ENCODE results near the gene ERVW-1.

Gene ERVW-1

DNA sequence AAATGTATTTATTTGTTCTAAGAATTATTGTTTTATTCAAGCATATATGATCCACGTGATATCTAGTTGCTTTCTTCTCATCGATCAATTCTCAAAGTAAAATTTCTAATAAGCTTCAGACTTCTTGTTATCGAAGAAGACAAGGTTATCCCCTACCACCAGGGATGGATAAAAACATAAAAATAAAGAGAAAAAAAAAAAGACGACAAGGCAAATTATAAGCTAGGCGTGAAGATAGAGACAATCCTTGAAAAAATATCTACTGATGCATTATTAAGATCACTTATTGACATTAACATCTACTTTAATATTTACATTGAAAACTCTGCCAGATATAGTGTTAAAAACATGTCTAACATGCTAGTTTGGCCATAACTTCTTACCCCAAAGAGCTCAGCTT, 31.2 kb upstream of the ERVW-1 start:
- ChIA-PET POLR2A (no interaction called here), CTCF (no interaction called here)
- peaks cover 37 to 43% of the 10 kb centered on the region in 2 experiments for H3K36me3 ChIP-seq (ENCODE audit: control insufficient read depth in 2 of 2, insufficient read depth in 1 of 2, low read length in 2 of 2)
- H3K9me3 ChIP-seq (ENCODE audit: control insufficient read depth, insufficient read depth, low read depth, low read length), result no peaks in the 10 kb centered on the region
- TF ChIP-seq ZNF248 (tag by site-specific recombination; IDR thresholded peaks at IDR 0.05) (no peak), ZNF561 (tag by site-specific recombination; IDR thresholded peaks at IDR 0.05; ENCODE audit: borderline replicate concordance) (no peak), ZNF202 (tag by site-specific recombination; IDR thresholded peaks at IDR 0.05; ENCODE audit: borderline replicate concordance) (no peak), ZNF610 (tag by site-specific recombination; IDR thresholded peaks at IDR 0.05; ENCODE audit: borderline replicate concordance) (no peak), MYNN (tag by site-specific recombination; IDR thresholded peaks at IDR 0.05; ENCODE audit: borderline replicate concordance) (no peak), ZNF473 (tag by site-specific recombination; IDR thresholded peaks at IDR 0.05) (no peak), OVOL3 (tag by site-specific recombination; IDR thresholded peaks at IDR 0.05) (no peak), SP3 (tag by site-specific recombination; IDR thresholded peaks at IDR 0.05) (no peak), ZNF785 (tag by site-specific recombination; IDR thresholded peaks at IDR 0.05) (no peak), GFI1B (tag by site-specific recombination; IDR thresholded peaks at IDR 0.05) (no peak), ZNF555 (tag by site-specific recombination; conservative IDR thresholded peaks at IDR 0.05) (no peak), KLF9 (tag by site-specific recombination; IDR thresholded peaks at IDR 0.05; ENCODE audit: low read depth) (no peak), ZNF560 (tag by site-specific recombination; IDR thresholded peaks at IDR 0.05; ENCODE audit: borderline replicate concordance) (no peak)
- TF ChIP-seq, protein P1, sequence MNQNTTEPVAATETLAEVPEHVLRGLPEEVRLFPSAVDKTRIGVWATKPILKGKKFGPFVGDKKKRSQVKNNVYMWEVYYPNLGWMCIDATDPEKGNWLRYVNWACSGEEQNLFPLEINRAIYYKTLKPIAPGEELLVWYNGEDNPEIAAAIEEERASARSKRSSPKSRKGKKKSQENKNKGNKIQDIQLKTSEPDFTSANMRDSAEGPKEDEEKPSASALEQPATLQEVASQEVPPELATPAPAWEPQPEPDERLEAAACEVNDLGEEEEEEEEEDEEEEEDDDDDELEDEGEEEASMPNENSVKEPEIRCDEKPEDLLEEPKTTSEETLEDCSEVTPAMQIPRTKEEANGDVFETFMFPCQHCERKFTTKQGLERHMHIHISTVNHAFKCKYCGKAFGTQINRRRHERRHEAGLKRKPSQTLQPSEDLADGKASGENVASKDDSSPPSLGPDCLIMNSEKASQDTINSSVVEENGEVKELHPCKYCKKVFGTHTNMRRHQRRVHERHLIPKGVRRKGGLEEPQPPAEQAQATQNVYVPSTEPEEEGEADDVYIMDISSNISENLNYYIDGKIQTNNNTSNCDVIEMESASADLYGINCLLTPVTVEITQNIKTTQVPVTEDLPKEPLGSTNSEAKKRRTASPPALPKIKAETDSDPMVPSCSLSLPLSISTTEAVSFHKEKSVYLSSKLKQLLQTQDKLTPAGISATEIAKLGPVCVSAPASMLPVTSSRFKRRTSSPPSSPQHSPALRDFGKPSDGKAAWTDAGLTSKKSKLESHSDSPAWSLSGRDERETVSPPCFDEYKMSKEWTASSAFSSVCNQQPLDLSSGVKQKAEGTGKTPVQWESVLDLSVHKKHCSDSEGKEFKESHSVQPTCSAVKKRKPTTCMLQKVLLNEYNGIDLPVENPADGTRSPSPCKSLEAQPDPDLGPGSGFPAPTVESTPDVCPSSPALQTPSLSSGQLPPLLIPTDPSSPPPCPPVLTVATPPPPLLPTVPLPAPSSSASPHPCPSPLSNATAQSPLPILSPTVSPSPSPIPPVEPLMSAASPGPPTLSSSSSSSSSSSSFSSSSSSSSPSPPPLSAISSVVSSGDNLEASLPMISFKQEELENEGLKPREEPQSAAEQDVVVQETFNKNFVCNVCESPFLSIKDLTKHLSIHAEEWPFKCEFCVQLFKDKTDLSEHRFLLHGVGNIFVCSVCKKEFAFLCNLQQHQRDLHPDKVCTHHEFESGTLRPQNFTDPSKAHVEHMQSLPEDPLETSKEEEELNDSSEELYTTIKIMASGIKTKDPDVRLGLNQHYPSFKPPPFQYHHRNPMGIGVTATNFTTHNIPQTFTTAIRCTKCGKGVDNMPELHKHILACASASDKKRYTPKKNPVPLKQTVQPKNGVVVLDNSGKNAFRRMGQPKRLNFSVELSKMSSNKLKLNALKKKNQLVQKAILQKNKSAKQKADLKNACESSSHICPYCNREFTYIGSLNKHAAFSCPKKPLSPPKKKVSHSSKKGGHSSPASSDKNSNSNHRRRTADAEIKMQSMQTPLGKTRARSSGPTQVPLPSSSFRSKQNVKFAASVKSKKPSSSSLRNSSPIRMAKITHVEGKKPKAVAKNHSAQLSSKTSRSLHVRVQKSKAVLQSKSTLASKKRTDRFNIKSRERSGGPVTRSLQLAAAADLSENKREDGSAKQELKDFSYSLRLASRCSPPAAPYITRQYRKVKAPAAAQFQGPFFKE (tag by site-specific recombination; IDR thresholded peaks at IDR 0.05; ENCODE audit: borderline replicate concordance), result no peak
- TF ChIP-seq, protein P2, sequence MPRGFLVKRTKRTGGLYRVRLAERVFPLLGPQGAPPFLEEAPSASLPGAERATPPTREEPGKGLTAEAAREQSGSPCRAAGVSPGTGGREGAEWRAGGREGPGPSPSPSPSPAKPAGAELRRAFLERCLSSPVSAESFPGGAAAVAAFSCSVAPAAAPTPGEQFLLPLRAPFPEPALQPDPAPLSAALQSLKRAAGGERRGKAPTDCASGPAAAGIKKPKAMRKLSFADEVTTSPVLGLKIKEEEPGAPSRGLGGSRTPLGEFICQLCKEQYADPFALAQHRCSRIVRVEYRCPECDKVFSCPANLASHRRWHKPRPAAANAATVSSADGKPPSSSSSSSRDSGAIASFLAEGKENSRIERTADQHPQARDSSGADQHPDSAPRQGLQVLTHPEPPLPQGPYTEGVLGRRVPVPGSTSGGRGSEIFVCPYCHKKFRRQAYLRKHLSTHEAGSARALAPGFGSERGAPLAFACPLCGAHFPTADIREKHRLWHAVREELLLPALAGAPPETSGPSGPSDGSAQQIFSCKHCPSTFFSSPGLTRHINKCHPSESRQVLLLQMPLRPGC (tag by site-specific recombination; IDR thresholded peaks at IDR 0.05), result no peak
- TF ChIP-seq, protein P3, sequence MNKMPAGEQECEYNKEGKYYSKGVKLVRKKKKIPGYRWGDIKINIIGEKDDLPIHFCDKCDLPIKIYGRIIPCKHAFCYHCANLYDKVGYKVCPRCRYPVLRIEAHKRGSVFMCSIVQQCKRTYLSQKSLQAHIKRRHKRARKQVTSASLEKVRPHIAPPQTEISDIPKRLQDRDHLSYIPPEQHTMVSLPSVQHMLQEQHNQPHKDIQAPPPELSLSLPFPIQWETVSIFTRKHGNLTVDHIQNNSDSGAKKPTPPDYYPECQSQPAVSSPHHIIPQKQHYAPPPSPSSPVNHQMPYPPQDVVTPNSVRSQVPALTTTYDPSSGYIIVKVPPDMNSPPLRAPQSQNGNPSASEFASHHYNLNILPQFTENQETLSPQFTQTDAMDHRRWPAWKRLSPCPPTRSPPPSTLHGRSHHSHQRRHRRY (tag by site-specific recombination; IDR thresholded peaks at IDR 0.05), result no peak
- TF ChIP-seq, protein P4, sequence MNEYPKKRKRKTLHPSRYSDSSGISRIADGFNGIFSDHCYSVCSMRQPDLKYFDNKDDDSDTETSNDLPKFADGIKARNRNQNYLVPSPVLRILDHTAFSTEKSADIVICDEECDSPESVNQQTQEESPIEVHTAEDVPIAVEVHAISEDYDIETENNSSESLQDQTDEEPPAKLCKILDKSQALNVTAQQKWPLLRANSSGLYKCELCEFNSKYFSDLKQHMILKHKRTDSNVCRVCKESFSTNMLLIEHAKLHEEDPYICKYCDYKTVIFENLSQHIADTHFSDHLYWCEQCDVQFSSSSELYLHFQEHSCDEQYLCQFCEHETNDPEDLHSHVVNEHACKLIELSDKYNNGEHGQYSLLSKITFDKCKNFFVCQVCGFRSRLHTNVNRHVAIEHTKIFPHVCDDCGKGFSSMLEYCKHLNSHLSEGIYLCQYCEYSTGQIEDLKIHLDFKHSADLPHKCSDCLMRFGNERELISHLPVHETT (tag by site-specific recombination; IDR thresholded peaks at IDR 0.05), result no peak
- TF ChIP-seq, protein P5, sequence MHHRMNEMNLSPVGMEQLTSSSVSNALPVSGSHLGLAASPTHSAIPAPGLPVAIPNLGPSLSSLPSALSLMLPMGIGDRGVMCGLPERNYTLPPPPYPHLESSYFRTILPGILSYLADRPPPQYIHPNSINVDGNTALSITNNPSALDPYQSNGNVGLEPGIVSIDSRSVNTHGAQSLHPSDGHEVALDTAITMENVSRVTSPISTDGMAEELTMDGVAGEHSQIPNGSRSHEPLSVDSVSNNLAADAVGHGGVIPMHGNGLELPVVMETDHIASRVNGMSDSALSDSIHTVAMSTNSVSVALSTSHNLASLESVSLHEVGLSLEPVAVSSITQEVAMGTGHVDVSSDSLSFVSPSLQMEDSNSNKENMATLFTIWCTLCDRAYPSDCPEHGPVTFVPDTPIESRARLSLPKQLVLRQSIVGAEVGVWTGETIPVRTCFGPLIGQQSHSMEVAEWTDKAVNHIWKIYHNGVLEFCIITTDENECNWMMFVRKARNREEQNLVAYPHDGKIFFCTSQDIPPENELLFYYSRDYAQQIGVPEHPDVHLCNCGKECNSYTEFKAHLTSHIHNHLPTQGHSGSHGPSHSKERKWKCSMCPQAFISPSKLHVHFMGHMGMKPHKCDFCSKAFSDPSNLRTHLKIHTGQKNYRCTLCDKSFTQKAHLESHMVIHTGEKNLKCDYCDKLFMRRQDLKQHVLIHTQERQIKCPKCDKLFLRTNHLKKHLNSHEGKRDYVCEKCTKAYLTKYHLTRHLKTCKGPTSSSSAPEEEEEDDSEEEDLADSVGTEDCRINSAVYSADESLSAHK (tag by site-specific recombination; IDR thresholded peaks at IDR 0.05), result no peak
- no peaks in the 10 kb centered on the region for H3K4me1 ChIP-seq (ENCODE audit: control insufficient read depth, insufficient read depth, low read length)
- no peak overlapping the region for H3K27ac ChIP-seq (ENCODE audit: extremely low read depth, low read depth, low read length)
- H3K4me3 ChIP-seq (ENCODE audit: low read depth, low read length), result no peak overlapping the region

Data from HEK293 (cell line).